ENCODE measurements around the gene ZFYVE28. TPM values are rescaled to one million over a fixed set of nuclear protein-coding genes. Genes with fewer than 3 reads are reported as not detected.

Gene ZFYVE28
- total RNA-seq, 1 donor from 2014 or later: 0.44 TPM

GRCh38 chr4:2273221-2273620, 145.2 kb downstream of the ZFYVE28 start:
- no peaks in the 10 kb centered on the region for H3K4me1 Mint-ChIP-seq (ENCODE audit: unreplicated experiment)
- H3K4me3 Mint-ChIP-seq (ENCODE audit: unreplicated experiment): no peak overlapping the region
- peaks cover 14% of the 10 kb centered on the region for H3K27me3 Mint-ChIP-seq (ENCODE audit: unreplicated experiment)
- DNase-seq (ENCODE audit: low spot score): no peak
- TF ChIP-seq CTCF (IDR thresholded peaks at IDR 0.05; ENCODE audit: unreplicated experiment): no peak
- H3K36me3 Mint-ChIP-seq (ENCODE audit: low read depth, unreplicated experiment): peaks cover 4% of the 10 kb centered on the region
- H3K27ac Mint-ChIP-seq (ENCODE audit: unreplicated experiment): no peak overlapping the region
- no peaks in the 10 kb centered on the region for H3K9me3 Mint-ChIP-seq (ENCODE audit: unreplicated experiment)

- H3K27ac Mint-ChIP-seq (ENCODE audit: unreplicated experiment): no peak overlapping the region
- H3K36me3 Mint-ChIP-seq (ENCODE audit: low read depth, unreplicated experiment): peaks cover 4% of the 10 kb centered on the region
- H3K27me3 Mint-ChIP-seq (ENCODE audit: unreplicated experiment): peaks cover 14% of the 10 kb centered on the region
- H3K4me3 Mint-ChIP-seq (ENCODE audit: unreplicated experiment): no peak overlapping the region
- no peaks in the 10 kb centered on the region for H3K9me3 Mint-ChIP-seq (ENCODE audit: unreplicated experiment)
- no peak for DNase-seq (ENCODE audit: low spot score)
- H3K4me1 Mint-ChIP-seq (ENCODE audit: unreplicated experiment): no peaks in the 10 kb centered on the region
- TF ChIP-seq CTCF (IDR thresholded peaks at IDR 0.05; ENCODE audit: unreplicated experiment): no peak
These were observed 145.7 kb downstream of the ZFYVE28 start for GRCh38 chr4:2272828-2273120.

- TF ChIP-seq CTCF (IDR thresholded peaks at IDR 0.05; ENCODE audit: unreplicated experiment): no peak
- H3K4me3 Mint-ChIP-seq (ENCODE audit: unreplicated experiment): no peak overlapping the region
- peaks cover 4% of the 10 kb centered on the region for H3K36me3 Mint-ChIP-seq (ENCODE audit: low read depth, unreplicated experiment)
- no peaks in the 10 kb centered on the region for H3K9me3 Mint-ChIP-seq (ENCODE audit: unreplicated experiment)
- H3K27me3 Mint-ChIP-seq (ENCODE audit: unreplicated experiment): peaks cover 14% of the 10 kb centered on the region
- H3K4me1 Mint-ChIP-seq (ENCODE audit: unreplicated experiment): no peaks in the 10 kb centered on the region
- no peak for DNase-seq (ENCODE audit: low spot score)
- no peak overlapping the region for H3K27ac Mint-ChIP-seq (ENCODE audit: unreplicated experiment)
These were observed 146.2 kb downstream of the ZFYVE28 start for GRCh38 chr4:2272026-2272827.

GRCh38 chr4:2271279-2272025, 147.0 kb downstream of the ZFYVE28 start:
- Mint-ChIP-seq H3K27ac (ENCODE audit: unreplicated experiment) (no peak overlapping the region), H3K36me3 (ENCODE audit: low read depth, unreplicated experiment) (peaks cover 4% of the 10 kb centered on the region), H3K27me3 (ENCODE audit: unreplicated experiment) (peaks cover 14% of the 10 kb centered on the region), H3K4me1 (ENCODE audit: unreplicated experiment) (no peaks in the 10 kb centered on the region), H3K4me3 (ENCODE audit: unreplicated experiment) (no peak overlapping the region), H3K9me3 (ENCODE audit: unreplicated experiment) (no peaks in the 10 kb centered on the region)
- no peak for TF ChIP-seq CTCF (IDR thresholded peaks at IDR 0.05; ENCODE audit: unreplicated experiment)
- DNase-seq (ENCODE audit: low spot score): no peak

All from endothelial cell (in vitro differentiated cells).